GM18505 (cell line): Measurements from ENCODE around the gene MXD1.

Experiments used
- ATAC-seq: cut with Tn5 transposase; IDR thresholded peaks from one replicate; pipeline ENCODE4 v1.9.1; 2021; ENCODE audit not compliant: unreplicated experiment
- POLR2A ChIP-seq: IDR thresholded peaks from 4 replicates; pipeline ENCODE4 v1.6.1; 2011; ENCODE audit warnings: borderline replicate concordance; ENCODE audit not compliant: insufficient read depth, insufficient read length; ENCODE audit errors: extremely low read depth

MXD1 gene

GRCh38 chr2:69989009-69989408 is 74.1 kb downstream of the MXD1 start:
- no peak for TF ChIP-seq POLR2A
- ATAC-seq: no peak

DNA sequence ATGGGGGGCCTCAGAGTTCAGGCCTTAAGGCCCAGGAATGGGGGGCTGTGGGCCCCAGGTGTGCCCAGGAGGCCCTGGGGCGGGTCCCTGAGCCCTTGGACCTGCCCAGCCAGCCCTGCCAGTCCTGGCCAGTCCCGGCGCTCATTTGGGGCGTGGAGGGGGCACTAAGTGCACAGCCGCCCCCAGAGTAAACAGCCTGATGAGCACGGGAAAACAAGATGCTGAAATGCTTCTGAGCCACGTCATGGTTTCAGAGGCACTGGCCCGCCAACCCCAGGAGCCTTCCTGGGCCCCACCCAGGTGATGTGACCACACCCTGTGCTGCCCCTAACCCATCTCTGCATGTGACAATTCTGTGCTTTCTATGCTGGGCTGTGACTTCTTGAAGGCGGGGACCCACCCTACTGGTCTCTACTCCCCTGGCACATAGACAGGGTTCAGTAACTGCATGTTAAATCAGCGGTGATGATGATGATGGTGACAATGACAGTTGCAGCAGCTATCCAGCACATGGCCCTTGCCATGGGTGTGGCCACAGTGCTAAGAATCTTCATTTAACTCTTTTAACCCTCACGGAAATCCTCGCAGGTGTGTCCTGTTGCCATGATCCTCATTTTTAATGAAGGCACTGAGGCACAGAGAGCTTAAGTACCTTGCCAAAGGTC is 74.7 kb downstream of the MXD1 start:
- TF ChIP-seq POLR2A: no peak
- ATAC-seq: no peak
